Activated CD4-positive, alpha-beta T cell treated with anti-CD3 and anti-CD28 coated beads for 36 hours (primary cell): Measurements from ENCODE around the gene MCOLN1. TPM values are rescaled to one million over a fixed set of nuclear protein-coding genes. Genes with fewer than 3 reads are reported as not detected.

ENCODE experiments used
- total RNA-seq, 2 experiments: library from RNA; stranded (reverse); gene quantifications; one replicate each; pipeline ENCODE4 v1.2.3, GENCODE V29; 2021

MCOLN1 gene
- total RNA-seq, 2 experiments from 2014 or later = 6.7 to 7.7 TPM

Other genes starting within 250 kb of the MCOLN1 start
- gene INSR, start 228.2 kb upstream of the MCOLN1 start, total RNA-seq = 1 to 10 TPM; 3.5 to 4.2 TPM
- gene ARHGEF18, start 173.7 kb upstream of the MCOLN1 start, total RNA-seq = 10 to 100 TPM; 36.6 to 39.3 TPM
- gene PEX11G, start 33.6 kb upstream of the MCOLN1 start, total RNA-seq = 1 to 10 TPM in 1 of 2 experiments, under 1 TPM in 1; 0.51 to 1.1 TPM
- gene ZNF358, start 6.5 kb upstream of the MCOLN1 start, total RNA-seq = 1 to 10 TPM; 5.1 to 8.5 TPM
- 100 to 1,000 TPM in 1 of 2 experiments, 10 to 100 TPM in 1; 82.2 to 108 TPM for gene PNPLA6, start 13.1 kb downstream of the MCOLN1 start, total RNA-seq
- gene CAMSAP3, start 73.2 kb downstream of the MCOLN1 start, total RNA-seq = under 1 TPM; 0.50 to 0.58 TPM
- 10 to 100 TPM; 45.9 to 48.3 TPM for gene XAB2, start 106.9 kb downstream of the MCOLN1 start, total RNA-seq
- 10 to 100 TPM; 45.1 to 99.4 TPM for gene PET100, start 107.2 kb downstream of the MCOLN1 start, total RNA-seq
- 1 to 10 TPM; 1.7 to 1.8 TPM for gene PCP2, start 111.1 kb downstream of the MCOLN1 start, total RNA-seq
- 10 to 100 TPM; 75.2 to 83.0 TPM for gene STXBP2, start 114.5 kb downstream of the MCOLN1 start, total RNA-seq
- not detected for gene RETN, start 146.4 kb downstream of the MCOLN1 start, total RNA-seq
- not detected for gene MCEMP1, start 154.5 kb downstream of the MCOLN1 start, total RNA-seq
- gene TRAPPC5, start 158.2 kb downstream of the MCOLN1 start, total RNA-seq = 10 to 100 TPM; 90.2 to 95.2 TPM
- 1 to 10 TPM; 2.6 to 3.5 TPM for gene FCER2, start 179.5 kb downstream of the MCOLN1 start, total RNA-seq
- gene CLEC4G, start 209.5 kb downstream of the MCOLN1 start, total RNA-seq = not detected
- not detected for gene CD209, start 224.9 kb downstream of the MCOLN1 start, total RNA-seq
- gene CLEC4M, start 240.6 kb downstream of the MCOLN1 start, total RNA-seq = not detected